Trophoblast cell (in vitro differentiated cells and primary cell): ENCODE results near the gene CYTIP.
"Not testable (repeated sequence)": the region's sequence is repeated elsewhere in the genome, so short reads cannot be mapped to it uniquely, and the experiment has no call there.

ENCODE experiments used
- DNase-seq, 2 donors: peaks; one replicate each; pipeline ENCODE4 v3.0.0-alpha.2; 2016
- H2AFZ ChIP-seq: 2 replicates; pipeline ENCODE4 v1.6.1; 2013; ENCODE audit warnings: low read length, moderate library complexity, mild to moderate bottlenecking; ENCODE audit not compliant: insufficient read depth, poor library complexity
- H2AK5ac ChIP-seq: 2 replicates; pipeline ENCODE4 v1.6.1; 2013; ENCODE audit warnings: mild to moderate bottlenecking, low read length
- H2BK120ac ChIP-seq: 2 replicates; pipeline ENCODE4 v1.6.1; 2013; ENCODE audit warnings: low read length, mild to moderate bottlenecking, moderate library complexity; ENCODE audit not compliant: insufficient read depth, poor library complexity
- H2BK12ac ChIP-seq: 2 replicates; pipeline ENCODE4 v1.6.1; 2013; ENCODE audit warnings: mild to moderate bottlenecking, low read length, moderate library complexity
- H2BK5ac ChIP-seq: 2 replicates; pipeline ENCODE4 v1.6.1; 2013; ENCODE audit warnings: low read length, low read depth, moderate library complexity, mild to moderate bottlenecking; ENCODE audit not compliant: poor library complexity
- H3K14ac ChIP-seq: 2 replicates; pipeline ENCODE4 v1.6.1; 2013; ENCODE audit warnings: mild to moderate bottlenecking, low read length
- H3K18ac ChIP-seq: 2 replicates; pipeline ENCODE4 v1.6.1; 2013; ENCODE audit warnings: mild to moderate bottlenecking, low read length
- H3K23ac ChIP-seq: 2 replicates; pipeline ENCODE4 v1.6.1; 2013; ENCODE audit warnings: low read length
- H3K27ac ChIP-seq: 2 replicates; pipeline ENCODE4 v1.5.1; 2013; ENCODE audit warnings: low read depth, mild to moderate bottlenecking, inconsistent platforms, low read length, moderate library complexity
- H3K27me3 ChIP-seq: 2 replicates; pipeline ENCODE4 v1.6.1; 2013; ENCODE audit warnings: inconsistent platforms, mild to moderate bottlenecking, low read length, moderate library complexity; ENCODE audit not compliant: insufficient read depth
- H3K36me3 ChIP-seq, 2 experiments: 1 replicate in 1 of 2; 2 replicates in 1 of 2; pipeline ENCODE4 v1.6.1; 2013; ENCODE audit warnings: low read length in 2 of 2, mild to moderate bottlenecking in 2 of 2, moderate library complexity in 1 of 2; ENCODE audit not compliant: insufficient read depth in 2 of 2, control insufficient read depth in 1 of 2
- H3K4ac ChIP-seq: 2 replicates; pipeline ENCODE4 v1.6.1; 2013; ENCODE audit warnings: low read depth, mild to moderate bottlenecking, low read length, moderate library complexity
- H3K4me1 ChIP-seq, 2 experiments: 1 replicate in 1 of 2; 2 replicates in 1 of 2; pipeline ENCODE4 v1.6.1; 2013; ENCODE audit warnings: low read length in 2 of 2, mild to moderate bottlenecking in 2 of 2, moderate library complexity in 1 of 2; ENCODE audit not compliant: insufficient read depth in 2 of 2, control insufficient read depth in 1 of 2
- H3K4me2 ChIP-seq: 2 replicates; pipeline ENCODE4 v1.6.1; 2013; ENCODE audit warnings: inconsistent platforms, mild to moderate bottlenecking, low read length, moderate library complexity
- H3K4me3 ChIP-seq: 2 replicates; pipeline ENCODE4 v1.5.1; 2013; ENCODE audit warnings: mild to moderate bottlenecking, low read depth, low read length, inconsistent platforms
- H3K79me1 ChIP-seq: one replicate; pipeline ENCODE4 v1.6.1; 2013; ENCODE audit warnings: low read length
- H3K79me2 ChIP-seq: 2 replicates; pipeline ENCODE4 v1.6.1; 2013; ENCODE audit warnings: low read length, mild to moderate bottlenecking; ENCODE audit not compliant: control insufficient read depth, insufficient read depth, poor library complexity
- H3K9ac ChIP-seq: 2 replicates; pipeline ENCODE4 v1.6.1; 2013; ENCODE audit warnings: mild to moderate bottlenecking, low read length
- H3K9me3 ChIP-seq: 2 replicates; pipeline ENCODE4 v1.6.1; 2013; ENCODE audit warnings: low read depth, mild to moderate bottlenecking, control low read depth, inconsistent platforms, low read length; ENCODE audit not compliant: insufficient read depth
- H4K12ac ChIP-seq: 2 replicates; pipeline ENCODE4 v1.6.1; 2013; ENCODE audit warnings: low read depth, mild to moderate bottlenecking, low read length, moderate library complexity
- H4K8ac ChIP-seq: 2 replicates; pipeline ENCODE4 v1.6.1; 2013; ENCODE audit warnings: low read depth, mild to moderate bottlenecking, low read length, moderate library complexity
- H4K91ac ChIP-seq: one replicate; pipeline ENCODE4 v1.6.1; 2013; ENCODE audit warnings: low read depth, mild to moderate bottlenecking, low read length, moderate library complexity
- WGBS: extraction: QIAGEN DNeasy Blood & Tissue Kit; methylation state at CpG from one replicate; pipeline ENCODE4 v1.1.7; 2013; ENCODE audit warnings: missing lambda C conversion rate; ENCODE audit not compliant: insufficient read length, insufficient coverage; ENCODE audit errors: extremely low coverage; 5-methylcytosine and 5-hydroxymethylcytosine counted together

CYTIP gene

GRCh38 chr2:157402801-157403485 lies 40.9 kb downstream of the CYTIP start:
- not testable (repeated sequence) for H4K12ac ChIP-seq, H3K4me3 ChIP-seq, H4K91ac ChIP-seq, H3K27ac ChIP-seq, H4K8ac ChIP-seq, H3K79me1 ChIP-seq, H2AFZ ChIP-seq, H3K4ac ChIP-seq, H3K4me1 ChIP-seq, H3K9me3 ChIP-seq, H3K14ac ChIP-seq, H3K23ac ChIP-seq, H2BK5ac ChIP-seq, H3K4me2 ChIP-seq, H2AK5ac ChIP-seq, H2BK120ac ChIP-seq, H2BK12ac ChIP-seq, H3K18ac ChIP-seq, DNase-seq, H3K9ac ChIP-seq, H3K36me3 ChIP-seq, H3K79me2 ChIP-seq, H3K27me3 ChIP-seq
- WGBS, result no CpG with 5 or more reads among the region's 15 CpGs

GRCh38 chr2:157395811-157396210 lies 48.1 kb downstream of the CYTIP start:
- 100% methylated on average over 1 of the region's 3 CpGs for WGBS
- H3K36me3 ChIP-seq, result no peaks in the 10 kb centered on the region
- H3K18ac ChIP-seq, result no peak overlapping the region
- H2AK5ac ChIP-seq, result no peak overlapping the region
- H4K12ac ChIP-seq, result no peak overlapping the region
- no peak overlapping the region for H2BK12ac ChIP-seq
- DNase-seq, result peak; percentile 10 to 51
- H3K4me3 ChIP-seq, result no peak overlapping the region
- H3K9ac ChIP-seq, result no peak overlapping the region
- H3K4me2 ChIP-seq, result no peak overlapping the region
- no peak overlapping the region for H3K23ac ChIP-seq
- H2BK120ac ChIP-seq, result no peak overlapping the region
- no peak overlapping the region for H4K8ac ChIP-seq
- H3K4me1 ChIP-seq, result no peaks in the 10 kb centered on the region
- no peaks in the 10 kb centered on the region for H3K79me2 ChIP-seq
- H4K91ac ChIP-seq, result no peak overlapping the region
- H3K27ac ChIP-seq, result no peak overlapping the region
- no peaks in the 10 kb centered on the region for H3K79me1 ChIP-seq
- H3K14ac ChIP-seq, result no peak overlapping the region
- no peak overlapping the region for H2AFZ ChIP-seq
- H3K9me3 ChIP-seq, result no peaks in the 10 kb centered on the region
- H3K4ac ChIP-seq, result no peak overlapping the region
- H3K27me3 ChIP-seq, result no peaks in the 10 kb centered on the region
- H2BK5ac ChIP-seq, result no peak overlapping the region

- H3K4ac ChIP-seq, result no peak overlapping the region
Observed at GRCh38 chr2:157394928-157395327, 49.0 kb downstream of the CYTIP start.

GRCh38 chr2:157393348-157393747 lies 50.5 kb downstream of the CYTIP start:
- no peak for DNase-seq
- Histone ChIP-seq H3K14ac (no peak overlapping the region), H4K12ac (no peak overlapping the region), H3K27me3 (no peaks in the 10 kb centered on the region), H2AK5ac (no peak overlapping the region), H3K9ac (no peak overlapping the region), H4K8ac (no peak overlapping the region), H3K4me1 (no peaks in the 10 kb centered on the region), H3K79me2 (no peaks in the 10 kb centered on the region), H3K23ac (no peak overlapping the region), H3K18ac (no peak overlapping the region), H2BK12ac (no peak overlapping the region), H2BK120ac (no peak overlapping the region), H3K4me3 (no peak overlapping the region), H4K91ac (no peak overlapping the region), H3K36me3 (no peaks in the 10 kb centered on the region), H2BK5ac (no peak overlapping the region), H3K27ac (no peak overlapping the region), H2AFZ (no peak overlapping the region), H3K9me3 (no peaks in the 10 kb centered on the region), H3K79me1 (no peaks in the 10 kb centered on the region), H3K4ac (no peak overlapping the region), H3K4me2 (no peak overlapping the region)
- no CpG with 5 or more reads among the region's 3 CpGs for WGBS

More at GRCh38 chr2:157394928-157395327, 49.0 kb downstream of the CYTIP start:
- Histone ChIP-seq H3K79me2 (no peaks in the 10 kb centered on the region), H3K79me1 (no peaks in the 10 kb centered on the region), H2BK120ac (no peak overlapping the region), H3K4me1 (no peaks in the 10 kb centered on the region), H3K23ac (no peak overlapping the region), H3K18ac (no peak overlapping the region), H3K27me3 (no peaks in the 10 kb centered on the region), H2BK5ac (no peak overlapping the region), H3K4me2 (no peak overlapping the region), H3K4me3 (no peak overlapping the region), H2BK12ac (no peak overlapping the region), H2AFZ (no peak overlapping the region), H4K12ac (no peak overlapping the region), H4K8ac (no peak overlapping the region), H3K36me3 (no peaks in the 10 kb centered on the region), H3K9me3 (no peaks in the 10 kb centered on the region), H2AK5ac (no peak overlapping the region), H3K14ac (no peak overlapping the region), H4K91ac (no peak overlapping the region), H3K9ac (no peak overlapping the region), H3K27ac (no peak overlapping the region)
- WGBS, result no CpG with 5 or more reads among the region's 1 CpG
- DNase-seq, result no peak
